ENCODE data around the gene NTM. TPM values are rescaled to one million over a fixed set of nuclear protein-coding genes. Genes with fewer than 3 reads are reported as not detected.

NTM gene
- total RNA-seq, 2 donors from 2014 or later, result 1.7 to 3.6 TPM

- Histone ChIP-seq H3K36me3 (ENCODE audit: control insufficient read depth, insufficient read depth, low read length) (no peaks in the 10 kb centered on the region), H3K27ac (ENCODE audit: low read depth, low read length) (no peak overlapping the region), H3K9me3 (ENCODE audit: control insufficient read depth, low read length) (no peaks in the 10 kb centered on the region), H3K27me3 (ENCODE audit: control insufficient read depth, insufficient read depth, low read length, poor library complexity, severe bottlenecking) (no peaks in the 10 kb centered on the region), H3K4me3 (ENCODE audit: low read length) (no peak overlapping the region), H3K4me1 (ENCODE audit: control insufficient read depth, insufficient read depth, low read length) (no peaks in the 10 kb centered on the region), H3K9ac (ENCODE audit: extremely low read depth, low read length, poor library complexity, severe bottlenecking) (no peak overlapping the region)
- Mint-ChIP-seq H3K9me3 (no peaks in the 10 kb centered on the region), H3K36me3 (ENCODE audit: low read depth) (no peaks in the 10 kb centered on the region), H3K4me1 (no peaks in the 10 kb centered on the region), H3K27ac (no peak overlapping the region), H3K27me3 (ENCODE audit: insufficient read depth) (no peaks in the 10 kb centered on the region), H3K4me3 (no peak overlapping the region)
- no peak for TF ChIP-seq CTCF (conservative IDR thresholded peaks at IDR 0.05)
- DNase-seq, result no peak
- 86 to 88% methylated on average over 3 to 5 of the region's 5 CpGs for WGBS, 2 experiments (ENCODE audit: insufficient coverage in 1 of 2, insufficient read length in 1 of 2)
Observed at GRCh38 chr11:131425285-131425684, 54.9 kb downstream of the NTM start.

GRCh38 chr11:131428853-131429252 lies 58.4 kb downstream of the NTM start:
- Histone ChIP-seq H3K36me3 (ENCODE audit: control insufficient read depth, insufficient read depth, low read length) (no peaks in the 10 kb centered on the region), H3K9ac (ENCODE audit: extremely low read depth, low read length, poor library complexity, severe bottlenecking) (no peak overlapping the region), H3K9me3 (ENCODE audit: control insufficient read depth, low read length) (no peaks in the 10 kb centered on the region), H3K4me1 (ENCODE audit: control insufficient read depth, insufficient read depth, low read length) (no peaks in the 10 kb centered on the region), H3K27me3 (ENCODE audit: control insufficient read depth, insufficient read depth, low read length, poor library complexity, severe bottlenecking) (no peaks in the 10 kb centered on the region), H3K4me3 (ENCODE audit: low read length) (no peak overlapping the region), H3K27ac (ENCODE audit: low read depth, low read length) (no peak overlapping the region)
- DNase-seq, result no peak
- Mint-ChIP-seq H3K4me3 (no peak overlapping the region), H3K27ac (no peak overlapping the region), H3K27me3 (ENCODE audit: insufficient read depth) (no peaks in the 10 kb centered on the region), H3K9me3 (no peaks in the 10 kb centered on the region), H3K4me1 (no peaks in the 10 kb centered on the region), H3K36me3 (ENCODE audit: low read depth) (no peaks in the 10 kb centered on the region)
- 90 to 93% methylated on average over 5 of the region's 5 CpGs for WGBS, 2 experiments (ENCODE audit: insufficient coverage in 1 of 2, insufficient read length in 1 of 2)
- TF ChIP-seq CTCF (conservative IDR thresholded peaks at IDR 0.05), result no peak

- no peaks in the 10 kb centered on the region for H3K4me1 Mint-ChIP-seq
- no peak for DNase-seq
- H3K4me3 Mint-ChIP-seq, result no peak overlapping the region
- no peak overlapping the region for H3K4me3 ChIP-seq (ENCODE audit: low read length)
- WGBS, 2 experiments (ENCODE audit: insufficient coverage in 1 of 2, insufficient read length in 1 of 2), result 92% methylated on average over 7 to 11 of the region's 11 CpGs
- H3K9ac ChIP-seq (ENCODE audit: extremely low read depth, low read length, poor library complexity, severe bottlenecking), result no peak overlapping the region
- H3K27ac ChIP-seq (ENCODE audit: low read depth, low read length), result no peak overlapping the region
- no peaks in the 10 kb centered on the region for H3K9me3 ChIP-seq (ENCODE audit: control insufficient read depth, low read length)
- TF ChIP-seq CTCF (conservative IDR thresholded peaks at IDR 0.05), result no peak
- peaks cover 13% of the 10 kb centered on the region for H3K9me3 Mint-ChIP-seq
- no peak overlapping the region for H3K27ac Mint-ChIP-seq
- H3K36me3 ChIP-seq (ENCODE audit: control insufficient read depth, insufficient read depth, low read length), result no peaks in the 10 kb centered on the region
- H3K4me1 ChIP-seq (ENCODE audit: control insufficient read depth, insufficient read depth, low read length), result no peaks in the 10 kb centered on the region
- no peaks in the 10 kb centered on the region for H3K36me3 Mint-ChIP-seq (ENCODE audit: low read depth)
- no peaks in the 10 kb centered on the region for H3K27me3 Mint-ChIP-seq (ENCODE audit: insufficient read depth)
- H3K27me3 ChIP-seq (ENCODE audit: control insufficient read depth, insufficient read depth, low read length, poor library complexity, severe bottlenecking), result no peaks in the 10 kb centered on the region
Observed at GRCh38 chr11:131430473-131431208, 60.2 kb downstream of the NTM start.
